IMR-90 (cell line): ENCODE data around the gene TMEM25. TPM values are rescaled to one million over a fixed set of nuclear protein-coding genes. Genes with fewer than 3 reads are reported as not detected.

Experiments used
- ATAC-seq: fragments of 200-7000 bp; cut with Tn5 transposase; 2 replicates; pipeline ENCODE4 v1.9.1; 2020; ENCODE audit warnings: low read depth, mild to moderate bottlenecking, moderate library complexity
- BruUV-seq: library from RNA; stranded (reverse); fragments of 400-500 nt; replicated peaks from 2 replicates; lab custom pipeline; 2021; lab: Mats Ljungman, UMichigan
- CTCF ChIA-PET: fragments of 300-600 bp; formaldehyde crosslinking; extraction: SDS; loops from one replicate; lab custom pipeline; 2021; ENCODE audit warnings: antibody characterized with exemption; lab: Yijun Ruan, JAX
- POLR2A ChIA-PET: fragments of 300-600 bp; sonication (Branson Sonifier 250); formaldehyde crosslinking; loops from one replicate; lab custom pipeline; 2022; ENCODE audit warnings: antibody characterized with exemption; ENCODE audit not compliant: unreplicated experiment; lab: Charles Lee
- DNase-seq: peaks from one replicate; pipeline ENCODE4 v3.0.0; 2013
- H2AFZ ChIP-seq: replicated peaks from 2 replicates; pipeline ENCODE3; 2013; ENCODE audit warnings: low read length, mild to moderate bottlenecking; ENCODE audit not compliant: poor library complexity
- H2AK5ac ChIP-seq: 2 replicates; pipeline ENCODE4 v1.6.1; 2013; ENCODE audit warnings: low read depth, low read length, inconsistent platforms
- H2AK9ac ChIP-seq: replicated peaks from 2 replicates; pipeline ENCODE3; 2013; ENCODE audit warnings: mild to moderate bottlenecking, low read depth, low read length, moderate library complexity; ENCODE audit not compliant: poor library complexity
- H2BK120ac ChIP-seq: 2 replicates; pipeline ENCODE4 v1.6.1; 2013; ENCODE audit warnings: low read depth, low read length, inconsistent platforms
- H2BK15ac ChIP-seq: 3 replicates; pipeline ENCODE4 v1.6.1; 2013; ENCODE audit warnings: low read depth, low read length, inconsistent platforms
- H2BK20ac ChIP-seq: 2 replicates; pipeline ENCODE4 v1.6.1; 2013; ENCODE audit warnings: low read depth, mild to moderate bottlenecking, inconsistent platforms, low read length, moderate library complexity
- H2BK5ac ChIP-seq: 2 replicates; pipeline ENCODE4 v1.6.1; 2013; ENCODE audit warnings: mild to moderate bottlenecking, low read depth, low read length, inconsistent platforms; ENCODE audit not compliant: poor library complexity, severe bottlenecking
- H3K14ac ChIP-seq: replicated peaks from 2 replicates; pipeline ENCODE4 v1.6.1; 2013; ENCODE audit warnings: low read depth, low read length, inconsistent platforms
- H3K18ac ChIP-seq: 2 replicates; pipeline ENCODE4 v1.6.1; 2013; ENCODE audit warnings: low read depth, low read length, control low read depth
- H3K23ac ChIP-seq: 2 replicates; pipeline ENCODE4 v1.6.1; 2013; ENCODE audit warnings: low read depth, low read length, inconsistent platforms
- H3K27ac ChIP-seq: 2 replicates; pipeline ENCODE4 v1.5.1; 2013; ENCODE audit warnings: mild to moderate bottlenecking, control low read depth, low read length; ENCODE audit not compliant: insufficient read depth
- H3K27me3 ChIP-seq: 2 replicates; pipeline ENCODE4 v1.6.1; 2013; ENCODE audit warnings: low read length; ENCODE audit not compliant: control insufficient read depth, insufficient read depth
- H3K36me3 ChIP-seq: 2 replicates; pipeline ENCODE4 v1.6.1; 2013; ENCODE audit warnings: low read length, mixed read lengths; ENCODE audit not compliant: control insufficient read depth, insufficient read depth
- H3K4ac ChIP-seq: 2 replicates; pipeline ENCODE4 v1.6.1; 2013; ENCODE audit warnings: low read depth, low read length, inconsistent platforms
- H3K4me1 ChIP-seq: 2 replicates; pipeline ENCODE4 v1.6.1; 2013; ENCODE audit warnings: low read length, mixed read lengths; ENCODE audit not compliant: control insufficient read depth, insufficient read depth
- H3K4me2 ChIP-seq: 2 replicates; pipeline ENCODE4 v1.6.1; 2013; ENCODE audit warnings: low read depth, mild to moderate bottlenecking, control low read depth, low read length, moderate library complexity
- H3K4me3 ChIP-seq: 2 replicates; pipeline ENCODE4 v1.5.1; 2013; ENCODE audit warnings: low read depth, mild to moderate bottlenecking, control low read depth, low read length, moderate library complexity; ENCODE audit not compliant: insufficient read depth
- H3K56ac ChIP-seq: 2 replicates; pipeline ENCODE4 v1.6.1; 2013; ENCODE audit warnings: low read length, inconsistent platforms; ENCODE audit not compliant: insufficient read depth; ENCODE audit errors: extremely low read depth
- H3K79me1 ChIP-seq, 2 experiments: 2 replicates each; pipeline ENCODE4 v1.6.1; 2013; ENCODE audit warnings: low read length in 2 of 2, inconsistent platforms in 1 of 2, low read depth in 1 of 2
- H3K9ac ChIP-seq: 2 replicates; pipeline ENCODE4 v1.6.1; 2013; ENCODE audit warnings: low read depth, low read length, control low read depth
- H3K9me1 ChIP-seq: 2 replicates; pipeline ENCODE4 v1.6.1; 2013; ENCODE audit warnings: low read length, inconsistent platforms; ENCODE audit not compliant: insufficient read depth
- H3K9me3 ChIP-seq: 2 replicates; pipeline ENCODE4 v1.6.1; 2013; ENCODE audit warnings: low read length; ENCODE audit not compliant: control insufficient read depth, insufficient read depth
- H4K20me1 ChIP-seq: 2 replicates; pipeline ENCODE4 v1.6.1; 2013; ENCODE audit warnings: low read length, inconsistent platforms; ENCODE audit not compliant: insufficient read depth
- H4K5ac ChIP-seq: 2 replicates; pipeline ENCODE4 v1.6.1; 2013; ENCODE audit warnings: mild to moderate bottlenecking, low read depth, low read length, control low read depth
- H4K8ac ChIP-seq, 2 experiments: 2 replicates each; pipeline ENCODE4 v1.6.1; 2013; ENCODE audit warnings: low read depth in 2 of 2, low read length in 2 of 2, control low read depth in 1 of 2, inconsistent platforms in 1 of 2
- H4K91ac ChIP-seq: 2 replicates; pipeline ENCODE4 v1.6.1; 2013; ENCODE audit warnings: low read depth, low read length, inconsistent platforms; ENCODE audit not compliant: insufficient read depth
- BHLHE40 ChIP-seq: fragments of 150-350 bp; IDR thresholded peaks from 2 replicates; pipeline ENCODE4 v1.6.1; 2016; ENCODE audit warnings: mild to moderate bottlenecking, low read depth, low read length
- CEBPB ChIP-seq: IDR thresholded peaks from 2 replicates; pipeline ENCODE4 v1.6.1; 2012; ENCODE audit warnings: low read depth, low read length, improper control_type of control experiment
- CHD1 ChIP-seq: IDR thresholded peaks from 2 replicates; pipeline ENCODE4 v1.6.1; 2012; ENCODE audit warnings: low read depth, low read length, improper control_type of control experiment
- FOS ChIP-seq: fragments of 150-350 bp; IDR thresholded peaks from 2 replicates; pipeline ENCODE4 v1.6.1; 2016; ENCODE audit warnings: low read depth, low read length
- MAFK ChIP-seq: IDR thresholded peaks from 2 replicates; pipeline ENCODE4 v1.6.1; 2012; ENCODE audit warnings: low read depth, low read length, improper control_type of control experiment
- MAZ ChIP-seq: IDR thresholded peaks from 2 replicates; pipeline ENCODE4 v1.6.1; 2012; ENCODE audit warnings: low read depth, mild to moderate bottlenecking, low read length, improper control_type of control experiment, moderate library complexity, borderline replicate concordance
- POLR2A ChIP-seq: IDR thresholded peaks from 2 replicates; pipeline ENCODE4 v1.6.1; 2012; ENCODE audit warnings: mild to moderate bottlenecking, low read depth, low read length
- RAD21 ChIP-seq: IDR thresholded peaks from 2 replicates; pipeline ENCODE4 v1.6.1; 2012; ENCODE audit warnings: low read length, improper control_type of control experiment
- RCOR1 ChIP-seq: IDR thresholded peaks from 2 replicates; pipeline ENCODE4 v1.6.1; 2012; ENCODE audit warnings: mild to moderate bottlenecking, low read length, improper control_type of control experiment; ENCODE audit not compliant: insufficient replicate concordance
- SMC3 ChIP-seq: fragments of 150-350 bp; IDR thresholded peaks from 2 replicates; pipeline ENCODE4 v1.6.1; 2016; ENCODE audit warnings: low read depth, mild to moderate bottlenecking, antibody characterized with exemption, low read length, moderate library complexity
- USF2 ChIP-seq: fragments of 150-350 bp; IDR thresholded peaks from 2 replicates; pipeline ENCODE4 v1.6.1; 2017; ENCODE audit warnings: mild to moderate bottlenecking, antibody characterized with exemption, low read length, low read depth
- WGBS, 2 experiments: methylation state at CpG; one replicate each; pipeline versions ENCODE4 v1.1.5 to v1.1.7; 2013; ENCODE audit warnings: missing lambda C conversion rate in 2 of 2; ENCODE audit not compliant: insufficient read length in 1 of 2; ENCODE audit errors: extremely low coverage in 2 of 2; 5-methylcytosine and 5-hydroxymethylcytosine counted together
- dilution Hi-C: fragments of 300-500 bp; cut with HindIII; formaldehyde crosslinking; loops from one replicate; pipeline ENCODE4 v1.14.3; 2018; ENCODE audit warnings: low sequenced_read_pairs; ENCODE audit not compliant: unreplicated experiment
- in situ Hi-C: fragments of 300-500 bp; cut with MboI; formaldehyde crosslinking; loops from 3 replicates; pipeline ENCODE4 v1.14.3; 2019; ENCODE audit warnings: low sequenced_read_pairs, inconsistent platforms, mixed read lengths
- intact Hi-C: fragments of 100-400 bp; cut with micrococcal nuclease; formaldehyde crosslinking; loops from 2 replicates; pipeline ENCODE4 v1.10.0; 2022
- polyA plus RNA-seq, 3 experiments: library from polyadenylated mRNA; depleted of rRNA; stranded (reverse); fragments of >200 nt; gene quantifications; 2 replicates each; pipeline ENCODE4 v1.2.3, GENCODE V29; 2012; ENCODE audit warnings: low replicate concordance in 1 of 3
- total RNA-seq: library from RNA; depleted of rRNA; stranded (reverse); fragments of >200 nt; gene quantifications from 2 replicates; pipeline ENCODE4 v1.2.3, GENCODE V29; 2012

TMEM25 gene
- total and polyA plus RNA-seq, 2 of the 4 experiments (the other 2 are of a cell fraction), result 14.0 to 37.1 TPM

GRCh38 chr11:118511601-118512000 lies 19.4 kb upstream of the TMEM25 start:
- Histone ChIP-seq H3K36me3 (peaks cover 62% of the 10 kb centered on the region), H3K56ac (no peak overlapping the region)
- intact Hi-C loops, result no loop called here

More at GRCh38 chr11:118511601-118512000, 19.4 kb upstream of the TMEM25 start:
- H3K4me2 ChIP-seq, result no peak overlapping the region
- no peak overlapping the region for H2BK120ac ChIP-seq
- no peak overlapping the region for H3K23ac ChIP-seq
- CTCF ChIA-PET, result no interaction called here
- H3K79me1 ChIP-seq, result peaks cover 2 to 11% of the 10 kb centered on the region in 2 experiments; a peak in 3 of 4 replicates
- DNase-seq (no peak), ATAC-seq (no peak)
- no peaks in the 10 kb centered on the region for H4K20me1 ChIP-seq
- H3K4me1 ChIP-seq, result no peaks in the 10 kb centered on the region
- H2AK5ac ChIP-seq, result no peak overlapping the region
- dilution Hi-C loops (no loop called here), in situ Hi-C loops (no loop called here)
- no TSS peak for BruUV-seq
- no peak overlapping the region for H4K5ac ChIP-seq
- no peak overlapping the region for H3K9ac ChIP-seq
- H2AFZ ChIP-seq, result no peak overlapping the region
- no peak overlapping the region for H3K27ac ChIP-seq
- H4K91ac ChIP-seq, result no peak overlapping the region
- H3K9me3 ChIP-seq, result no peaks in the 10 kb centered on the region
- no peak overlapping the region for H3K4me3 ChIP-seq
- no peak overlapping the region for H3K4ac ChIP-seq
- H2BK5ac ChIP-seq, result no peak overlapping the region
- no peaks in the 10 kb centered on the region for H3K9me1 ChIP-seq
- TF ChIP-seq CHD1 (no peak), RAD21 (no peak), POLR2A (no peak), MAFK (no peak), FOS (no peak), RCOR1 (no peak), BHLHE40 (no peak), MAZ (no peak), CEBPB (no peak), USF2 (no peak), SMC3 (no peak)
- POLR2A ChIA-PET, result no interaction called here
- H2BK15ac ChIP-seq, result no peak overlapping the region
- H2BK20ac ChIP-seq, result no peak overlapping the region
- H3K18ac ChIP-seq, result no peak overlapping the region
- WGBS, 2 experiments, result no CpG with 5 or more reads among the region's 5 CpGs
- H2AK9ac ChIP-seq, result no peak overlapping the region
- no peaks in the 10 kb centered on the region for H3K27me3 ChIP-seq
- no peak overlapping the region for H4K8ac ChIP-seq
- H3K14ac ChIP-seq, result no peak overlapping the region
